ENCODE measurements around the gene SEMA6A. TPM values are rescaled to one million over a fixed set of nuclear protein-coding genes. Genes with fewer than 3 reads are reported as not detected.

The SEMA6A gene
- total RNA-seq, 2 experiments from 2014 or later: not detected

GRCh38 chr5:116396476-116397099, 178.0 kb downstream of the SEMA6A start:
- Mint-ChIP-seq H3K4me3 (no peak overlapping the region), H3K9me3 (ENCODE audit: low read depth) (no peaks in the 10 kb centered on the region), H3K27ac (no peak overlapping the region), H3K27me3 (no peaks in the 10 kb centered on the region), H3K4me1 (no peaks in the 10 kb centered on the region), H3K36me3 (ENCODE audit: low read depth) (peaks cover 5% of the 10 kb centered on the region)
- no peak for ATAC-seq
- POLR2A ChIA-PET: no interaction called here
- intact Hi-C loops (cut with DNase I, micrococcal nuclease): no loop called here
- CTCF ChIA-PET: interaction anchor here (0.5 to 0.6 kb wide), 2 partner anchors 66 to 112 kb away, joined by 3 read pairs; no protein-coding TSS in a partner anchor
- DNase-seq: no peak

- ATAC-seq (no peak), DNase-seq (no peak)
- Mint-ChIP-seq H3K9me3 (ENCODE audit: low read depth) (peaks cover 2% of the 10 kb centered on the region), H3K27ac (no peak overlapping the region), H3K27me3 (no peaks in the 10 kb centered on the region), H3K36me3 (ENCODE audit: low read depth) (peaks cover 7% of the 10 kb centered on the region), H3K4me3 (no peak overlapping the region), H3K4me1 (no peaks in the 10 kb centered on the region)
- POLR2A ChIA-PET: no interaction called here
- intact Hi-C loops (cut with DNase I, micrococcal nuclease): no loop called here
- CTCF ChIA-PET: interaction anchor here (0.5 to 1.2 kb wide), 2 partner anchors 67 to 259 kb away, joined by 3 read pairs; no protein-coding TSS in a partner anchor
Measured at GRCh38 chr5:116395631-116396203, 178.9 kb downstream of the SEMA6A start.

- no peaks in the 10 kb centered on the region for H3K4me1 Mint-ChIP-seq
- H3K27me3 Mint-ChIP-seq: no peaks in the 10 kb centered on the region
- H3K27ac Mint-ChIP-seq: no peak overlapping the region
- ATAC-seq: no peak
- H3K36me3 Mint-ChIP-seq (ENCODE audit: low read depth): peaks cover 8% of the 10 kb centered on the region
- no peak for DNase-seq
- ChIA-PET CTCF (interaction anchor here (1.2 kb wide), 1 partner anchor 258 kb away, joined by 3 read pairs; no protein-coding TSS in a partner anchor), POLR2A (no interaction called here)
- intact Hi-C loops (cut with DNase I, micrococcal nuclease): no loop called here
- H3K4me3 Mint-ChIP-seq: no peak overlapping the region
- H3K9me3 Mint-ChIP-seq (ENCODE audit: low read depth): peaks cover 3% of the 10 kb centered on the region
Measured at GRCh38 chr5:116395226-116395625, 179.4 kb downstream of the SEMA6A start.

- H3K36me3 Mint-ChIP-seq (ENCODE audit: low read depth): peaks cover 6% of the 10 kb centered on the region
- no peak overlapping the region for H3K4me3 Mint-ChIP-seq
- ChIA-PET CTCF (interaction anchor here (0.6 to 1.2 kb wide), 2 partner anchors 68 to 258 kb away, joined by 3 read pairs; no protein-coding TSS in a partner anchor), POLR2A (no interaction called here)
- H3K27ac Mint-ChIP-seq: no peak overlapping the region
- no peaks in the 10 kb centered on the region for H3K4me1 Mint-ChIP-seq
- intact Hi-C loops (cut with DNase I, micrococcal nuclease): no loop called here
- H3K27me3 Mint-ChIP-seq: no peaks in the 10 kb centered on the region
- DNase-seq (no peak), ATAC-seq (no peak)
- peaks cover 3% of the 10 kb centered on the region for H3K9me3 Mint-ChIP-seq (ENCODE audit: low read depth)
Measured at GRCh38 chr5:116394186-116394867, 180.3 kb downstream of the SEMA6A start.

All from activated CD4-positive, alpha-beta T cell treated with anti-CD3 and anti-CD28 coated beads for 36 hours (primary cell).